ENCODE measurements around the gene NEU4.
"Not testable (repeated sequence)": the region's sequence is repeated elsewhere in the genome, so short reads cannot be mapped to it uniquely, and the experiment has no call there.

The NEU4 gene

GRCh38 chr2:241796610-241797138 is 12.3 kb upstream of the NEU4 start:
- CTCF ChIA-PET = no interaction called here
- TF ChIP-seq HDGF (IDR thresholded peaks at IDR 0.05; ENCODE audit: borderline replicate concordance) (no peak), NFRKB (IDR thresholded peaks at IDR 0.05) (no peak), ZNF384 (IDR thresholded peaks at IDR 0.05) (no peak), L3MBTL2 (conservative IDR thresholded peaks at IDR 0.05) (no peak), SP1 (IDR thresholded peaks at IDR 0.05) (no peak), SUZ12 (IDR thresholded peaks at IDR 0.05) (no peak), ELF4 (IDR thresholded peaks at IDR 0.05) (no peak), LEF1 (IDR thresholded peaks at IDR 0.05; ENCODE audit: borderline replicate concordance) (no peak)
- TF ChIP-seq, protein P1, sequence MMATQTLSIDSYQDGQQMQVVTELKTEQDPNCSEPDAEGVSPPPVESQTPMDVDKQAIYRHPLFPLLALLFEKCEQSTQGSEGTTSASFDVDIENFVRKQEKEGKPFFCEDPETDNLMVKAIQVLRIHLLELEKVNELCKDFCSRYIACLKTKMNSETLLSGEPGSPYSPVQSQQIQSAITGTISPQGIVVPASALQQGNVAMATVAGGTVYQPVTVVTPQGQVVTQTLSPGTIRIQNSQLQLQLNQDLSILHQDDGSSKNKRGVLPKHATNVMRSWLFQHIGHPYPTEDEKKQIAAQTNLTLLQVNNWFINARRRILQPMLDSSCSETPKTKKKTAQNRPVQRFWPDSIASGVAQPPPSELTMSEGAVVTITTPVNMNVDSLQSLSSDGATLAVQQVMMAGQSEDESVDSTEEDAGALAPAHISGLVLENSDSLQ (IDR thresholded peaks at IDR 0.05) = no peak
- POLR2A ChIA-PET = no interaction called here

DNA sequence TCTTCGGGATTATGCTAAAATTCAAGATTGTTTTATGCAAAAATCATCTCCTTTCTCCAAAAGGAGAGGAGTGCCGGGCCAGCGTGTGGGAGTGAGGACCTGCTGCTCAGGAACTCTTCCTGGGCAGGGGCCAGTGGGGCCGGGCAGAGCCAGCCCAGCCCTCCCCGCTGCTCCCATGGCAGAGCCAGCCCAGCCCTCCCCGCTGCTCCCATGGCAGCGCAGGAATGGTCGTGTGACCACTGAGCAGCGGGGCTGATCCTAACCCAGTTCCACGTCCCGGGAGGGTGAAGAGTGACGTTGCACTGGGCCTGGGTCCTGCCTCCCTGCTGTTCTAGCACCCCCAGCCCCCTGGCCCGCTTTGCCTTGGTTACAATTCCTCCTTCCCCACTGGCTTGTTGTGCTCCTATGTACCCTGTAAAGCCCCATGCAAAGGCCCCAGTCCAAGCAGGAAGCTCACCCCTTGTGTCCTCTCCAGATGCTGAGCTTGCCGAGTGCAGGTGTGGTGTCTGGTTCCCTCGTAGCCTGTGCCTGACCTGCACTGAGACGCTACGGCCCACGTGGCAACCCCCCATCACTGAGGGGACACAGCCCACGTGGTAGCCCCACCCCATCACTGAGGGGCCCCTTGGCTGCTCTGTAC is 11.4 kb upstream of the NEU4 start:
- no peak for DNase-seq (ENCODE audit: extremely low spot score)
- POLR2A ChIA-PET = no interaction called here
- TF ChIP-seq FOXM1 (IDR thresholded peaks at IDR 0.05; ENCODE audit: borderline replicate concordance) (no peak), SP1 (IDR thresholded peaks at IDR 0.05) (no peak), BHLHE40 (IDR thresholded peaks at IDR 0.05; ENCODE audit: borderline replicate concordance) (no peak), CTBP1 (IDR thresholded peaks at IDR 0.05; ENCODE audit: borderline replicate concordance) (no peak), ARNT (IDR thresholded peaks at IDR 0.05) (no peak), SUZ12 (IDR thresholded peaks at IDR 0.05) (no peak), ZNF384 (IDR thresholded peaks at IDR 0.05) (no peak), FOXK2 (IDR thresholded peaks at IDR 0.05) (no peak), ELF4 (IDR thresholded peaks at IDR 0.05) (no peak), TARDBP (IDR thresholded peaks at IDR 0.05) (no peak), FOXA1 (IDR thresholded peaks at IDR 0.05) (no peak)
- CTCF ChIA-PET = no interaction called here

More at GRCh38 chr2:241796610-241797138, 12.3 kb upstream of the NEU4 start:
- DNase-seq (ENCODE audit: extremely low spot score) = no peak

GRCh38 chr2:241798081-241798630 is 10.8 kb upstream of the NEU4 start:
- POLR2A ChIA-PET = no interaction called here
- TF ChIP-seq ZNF384 (IDR thresholded peaks at IDR 0.05) (no peak), CTBP1 (IDR thresholded peaks at IDR 0.05; ENCODE audit: borderline replicate concordance) (no peak), NFRKB (IDR thresholded peaks at IDR 0.05) (no peak), SUZ12 (IDR thresholded peaks at IDR 0.05) (no peak), FOXK2 (IDR thresholded peaks at IDR 0.05) (no peak)
- CTCF ChIA-PET = no interaction called here
- DNase-seq (ENCODE audit: extremely low spot score) = no peak

DNA sequence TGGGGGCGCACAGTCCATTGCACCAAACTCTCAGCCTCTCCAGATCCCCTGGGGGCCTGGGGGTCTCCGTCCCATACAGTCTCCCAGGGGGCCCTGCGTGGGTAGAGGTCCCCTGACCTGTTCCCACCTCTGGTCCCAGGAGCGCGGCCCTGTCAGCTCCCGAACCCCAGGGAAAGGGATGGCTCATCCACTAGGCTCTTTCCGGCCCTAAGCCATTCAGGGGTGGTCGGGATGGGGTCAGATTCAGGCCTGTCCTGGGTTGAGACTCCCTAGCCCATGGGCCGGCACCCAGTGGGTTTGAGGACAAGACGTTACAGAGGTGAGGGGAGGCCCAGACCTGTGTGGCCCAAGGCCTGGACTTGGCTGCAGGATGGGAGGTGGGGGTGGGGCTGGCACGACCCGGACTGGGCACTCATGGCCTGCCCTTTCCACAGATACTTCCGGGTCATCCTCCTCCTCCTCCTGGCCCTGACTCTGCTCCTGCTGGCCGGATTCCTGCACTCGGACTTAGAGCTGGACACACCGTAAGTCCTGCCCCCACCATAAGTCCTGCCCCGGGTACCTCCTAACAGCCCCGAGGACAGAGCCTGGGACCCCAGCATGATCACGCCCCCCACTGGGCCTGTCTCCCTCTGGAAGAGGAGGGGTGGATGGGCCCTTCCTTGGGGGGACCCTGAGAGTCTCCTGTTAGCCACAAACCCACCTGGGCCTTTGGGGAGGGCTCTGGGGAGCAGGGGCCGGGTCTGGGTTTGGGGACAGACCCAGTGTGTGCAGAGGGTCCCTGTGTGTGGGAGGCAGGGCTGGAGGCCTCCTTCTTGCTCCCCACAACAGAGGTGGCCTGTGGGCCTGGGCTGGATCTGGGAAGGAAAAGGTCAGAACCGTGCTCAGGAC is 10.1 kb upstream of the NEU4 start:
- ChIA-PET POLR2A (no interaction called here), CTCF (no interaction called here)
- TF ChIP-seq HDGF (IDR thresholded peaks at IDR 0.05; ENCODE audit: borderline replicate concordance) (no peak), ARNT (IDR thresholded peaks at IDR 0.05) (no peak), FOXK2 (IDR thresholded peaks at IDR 0.05) (no peak), LEF1 (IDR thresholded peaks at IDR 0.05; ENCODE audit: borderline replicate concordance) (no peak), L3MBTL2 (conservative IDR thresholded peaks at IDR 0.05) (no peak)
- no peak for DNase-seq (ENCODE audit: extremely low spot score)

DNA sequence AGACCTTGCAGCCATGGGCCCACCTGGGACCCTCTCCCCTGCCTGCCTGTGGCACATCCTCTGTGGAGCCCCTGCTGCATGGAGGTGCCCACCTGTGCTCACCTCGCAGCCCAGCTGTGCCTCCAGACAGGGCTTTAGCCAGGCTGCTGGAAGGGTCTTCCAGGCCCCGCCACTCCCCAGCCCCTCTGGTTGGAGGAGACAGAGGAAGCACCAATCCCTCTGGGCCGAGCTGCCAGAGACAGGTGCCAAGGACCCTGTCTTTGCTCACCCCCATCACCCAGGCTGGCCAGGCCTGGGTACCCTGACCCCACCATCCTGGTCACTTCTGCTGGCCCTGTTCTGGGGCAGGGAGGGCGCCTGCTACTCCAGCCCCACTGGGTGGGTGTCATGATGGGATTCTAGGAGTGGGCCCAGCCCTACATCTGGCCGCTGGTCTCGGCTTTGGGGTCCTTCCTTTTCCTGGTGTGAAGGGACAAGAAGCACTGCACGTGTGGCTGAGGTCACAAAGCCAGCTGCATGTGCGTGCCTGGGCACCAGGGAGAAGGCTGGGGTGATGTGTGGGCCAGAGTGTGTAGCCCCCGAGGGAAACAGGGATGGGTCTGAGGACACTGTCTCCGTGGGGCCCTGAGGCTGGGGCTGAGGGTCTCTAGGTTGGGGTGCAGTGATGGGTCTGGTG is 9.3 kb upstream of the NEU4 start:
- ChIA-PET CTCF (no interaction called here), POLR2A (no interaction called here)
- DNase-seq (ENCODE audit: extremely low spot score) = no peak
- TF ChIP-seq NFRKB (IDR thresholded peaks at IDR 0.05) = no peak

- POLR2A ChIA-PET; DNase-seq (ENCODE audit: extremely low spot score); CTCF ChIA-PET: not testable (repeated sequence)
These were observed 8.6 kb upstream of the NEU4 start for GRCh38 chr2:241800198-241800903.

GRCh38 chr2:241801611-241802420 is 7.2 kb upstream of the NEU4 start:
- ChIA-PET POLR2A (no interaction called here), CTCF (no interaction called here)
- DNase-seq (ENCODE audit: extremely low spot score) = no peak
- TF ChIP-seq, protein P1 (IDR thresholded peaks at IDR 0.05) = no peak
- TF ChIP-seq SUZ12 (IDR thresholded peaks at IDR 0.05) = no peak
- no peak for TF ChIP-seq LEF1 (IDR thresholded peaks at IDR 0.05; ENCODE audit: borderline replicate concordance)
- no peak for TF ChIP-seq L3MBTL2 (conservative IDR thresholded peaks at IDR 0.05)
- TF ChIP-seq ARNT (IDR thresholded peaks at IDR 0.05) = no peak
- no peak for TF ChIP-seq ZNF384 (IDR thresholded peaks at IDR 0.05)
- no peak for TF ChIP-seq NFRKB (IDR thresholded peaks at IDR 0.05)
- TF ChIP-seq ELF4 (IDR thresholded peaks at IDR 0.05) = no peak
- TF ChIP-seq FOXA1 (IDR thresholded peaks at IDR 0.05) = no peak
- TF ChIP-seq TARDBP (IDR thresholded peaks at IDR 0.05) = no peak
- no peak for TF ChIP-seq FOXK2 (IDR thresholded peaks at IDR 0.05)
- no peak for TF ChIP-seq CTBP1 (IDR thresholded peaks at IDR 0.05; ENCODE audit: borderline replicate concordance)
- no peak for TF ChIP-seq BHLHE40 (IDR thresholded peaks at IDR 0.05; ENCODE audit: borderline replicate concordance)
- TF ChIP-seq SP1 (IDR thresholded peaks at IDR 0.05) = no peak
- TF ChIP-seq FOXM1 (IDR thresholded peaks at IDR 0.05; ENCODE audit: borderline replicate concordance) = no peak
- TF ChIP-seq HDGF (IDR thresholded peaks at IDR 0.05; ENCODE audit: borderline replicate concordance) = no peak

Measured in HEK293T (cell line).